Erythroblast (primary cell): Measurements from ENCODE around the gene IARS1.

Source experiments
- GATA1 ChIP-seq: IDR thresholded peaks from 2 replicates; pipeline ENCODE4 v1.6.1; 2011; ENCODE audit warnings: low read depth, mild to moderate bottlenecking, control low read depth, low read length, moderate library complexity
- POLR2A ChIP-seq: IDR thresholded peaks from 2 replicates; pipeline ENCODE4 v1.6.1; 2011; ENCODE audit warnings: mild to moderate bottlenecking, low read length

- TF ChIP-seq POLR2A: no peak
- no peak for TF ChIP-seq GATA1
Measured at GRCh38 chr9:92295827-92296258, 2.3 kb upstream of the IARS1 start.
